Stimulated activated CD8-positive, alpha-beta memory T cell treated with anti-CD3 and anti-CD28 coated beads, Interleukin-12 subunit alpha, Interleukin-12 subunit beta, amount 100 ng/mL, for 1 hour (primary cell): ENCODE measurements around the gene CCDC8.
"Not testable (repeated sequence)": the region's sequence is repeated elsewhere in the genome, so short reads cannot be mapped to it uniquely, and the experiment has no call there.

Experiments used
- DNase-seq: peaks from one replicate; pipeline ENCODE4 v3.0.0-alpha.2; 2020; ENCODE audit warnings: low read depth

Gene CCDC8, protein sequence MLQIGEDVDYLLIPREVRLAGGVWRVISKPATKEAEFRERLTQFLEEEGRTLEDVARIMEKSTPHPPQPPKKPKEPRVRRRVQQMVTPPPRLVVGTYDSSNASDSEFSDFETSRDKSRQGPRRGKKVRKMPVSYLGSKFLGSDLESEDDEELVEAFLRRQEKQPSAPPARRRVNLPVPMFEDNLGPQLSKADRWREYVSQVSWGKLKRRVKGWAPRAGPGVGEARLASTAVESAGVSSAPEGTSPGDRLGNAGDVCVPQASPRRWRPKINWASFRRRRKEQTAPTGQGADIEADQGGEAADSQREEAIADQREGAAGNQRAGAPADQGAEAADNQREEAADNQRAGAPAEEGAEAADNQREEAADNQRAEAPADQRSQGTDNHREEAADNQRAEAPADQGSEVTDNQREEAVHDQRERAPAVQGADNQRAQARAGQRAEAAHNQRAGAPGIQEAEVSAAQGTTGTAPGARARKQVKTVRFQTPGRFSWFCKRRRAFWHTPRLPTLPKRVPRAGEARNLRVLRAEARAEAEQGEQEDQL

DNA sequence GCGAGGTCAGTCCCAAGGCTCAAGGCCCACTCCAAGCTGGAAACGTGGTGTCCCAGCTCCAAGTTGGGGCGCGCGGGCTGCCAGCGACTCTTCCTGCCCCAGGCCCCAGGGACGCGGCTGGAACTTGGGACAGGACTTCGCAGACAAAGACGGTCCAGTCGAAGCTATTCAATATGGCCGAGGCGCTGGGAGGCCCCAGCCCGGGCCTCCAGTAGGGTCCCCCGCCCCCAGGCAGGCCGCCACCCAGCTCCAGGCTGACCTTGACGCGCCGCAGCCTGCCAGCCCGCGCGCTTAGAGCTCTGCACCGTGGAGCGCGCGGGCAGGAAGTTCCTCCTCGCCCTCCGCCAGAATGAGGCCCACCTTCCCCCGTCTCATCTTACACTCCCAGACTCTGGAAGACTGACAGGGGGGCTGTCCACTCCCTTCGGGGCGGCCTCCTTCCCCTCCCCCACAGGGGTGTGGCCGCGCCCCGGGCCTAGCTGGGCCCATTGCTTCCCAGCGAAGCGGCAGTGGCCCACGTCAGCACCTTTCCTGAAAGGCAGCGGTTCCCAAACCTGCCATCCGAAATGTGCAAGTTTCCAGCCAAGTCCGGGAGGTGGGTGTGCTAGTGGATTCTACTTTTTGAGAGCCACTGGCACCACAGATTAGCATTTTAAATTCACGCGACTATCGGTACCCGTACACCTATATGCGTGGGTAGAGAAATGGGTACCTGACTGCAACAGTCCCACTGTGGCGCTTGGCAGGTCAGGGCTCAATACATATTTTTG is at the start of gene CCDC8:
Gene CCDC8, minus strand, starts transcription at position 303 of the 770 bp plus-strand sequence. CDS start 754 bp downstream, outside the sequence.
- DNase-seq = no peak

DNA sequence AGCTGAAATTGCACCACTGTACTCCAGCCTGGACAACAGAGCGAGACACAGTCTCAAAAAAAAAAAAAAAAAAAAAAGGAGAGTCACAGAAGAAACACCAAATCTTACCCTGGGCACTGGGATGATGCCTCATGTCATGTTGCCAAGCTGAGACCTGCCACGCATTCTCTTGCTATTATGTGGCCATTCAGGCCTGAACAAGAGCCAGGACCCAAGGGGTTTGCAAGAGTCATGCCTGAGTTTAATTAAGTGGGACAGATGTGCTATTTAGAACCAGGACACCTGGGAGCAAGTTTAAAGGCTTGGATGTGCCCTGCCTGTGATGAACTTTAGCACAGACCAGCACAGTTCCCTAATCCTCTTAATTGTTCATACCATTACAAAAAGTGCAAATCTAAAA is 48.2 kb upstream of the CCDC8 start:
- DNase-seq = no peak

DNA sequence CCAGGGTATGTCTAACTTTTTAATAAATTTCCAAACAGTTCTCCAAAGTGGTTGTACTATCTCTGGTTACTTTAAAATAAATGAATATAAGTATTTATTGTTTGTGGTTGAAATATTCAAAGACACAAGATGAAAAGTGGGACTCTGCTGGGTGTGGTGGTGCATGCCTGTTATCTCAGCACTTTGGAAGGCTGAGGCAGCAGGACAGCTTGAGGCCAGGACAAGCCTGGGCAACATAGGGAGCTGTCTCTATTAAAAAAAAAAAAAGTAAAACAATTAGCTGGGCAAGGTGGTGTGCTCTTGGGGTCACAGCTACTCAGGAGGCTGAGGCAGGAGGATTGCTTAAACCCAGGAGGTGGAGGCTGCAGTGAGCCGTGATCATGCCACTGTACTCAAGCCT is 47.6 kb upstream of the CCDC8 start:
- DNase-seq = no peak

DNA sequence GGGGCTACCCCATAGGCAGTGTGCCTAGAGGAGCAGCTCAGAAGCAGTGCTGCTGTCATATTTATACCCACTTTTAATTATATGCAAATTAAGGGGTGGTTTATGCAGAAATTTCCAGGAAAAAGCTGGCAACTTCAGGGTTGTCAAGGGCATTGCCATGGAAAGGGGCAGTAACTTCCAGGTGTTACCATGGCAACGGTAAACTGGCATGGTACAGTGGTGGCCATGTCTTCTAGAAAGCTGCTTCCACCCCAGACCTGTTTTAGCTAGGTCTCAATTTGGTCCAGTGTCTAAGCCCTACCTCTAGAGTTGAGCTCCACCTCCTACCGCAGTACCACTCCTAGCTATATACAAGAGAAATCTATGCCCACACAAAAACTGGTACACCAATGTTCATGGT is 46.7 kb upstream of the CCDC8 start:
- no peak for DNase-seq

DNA sequence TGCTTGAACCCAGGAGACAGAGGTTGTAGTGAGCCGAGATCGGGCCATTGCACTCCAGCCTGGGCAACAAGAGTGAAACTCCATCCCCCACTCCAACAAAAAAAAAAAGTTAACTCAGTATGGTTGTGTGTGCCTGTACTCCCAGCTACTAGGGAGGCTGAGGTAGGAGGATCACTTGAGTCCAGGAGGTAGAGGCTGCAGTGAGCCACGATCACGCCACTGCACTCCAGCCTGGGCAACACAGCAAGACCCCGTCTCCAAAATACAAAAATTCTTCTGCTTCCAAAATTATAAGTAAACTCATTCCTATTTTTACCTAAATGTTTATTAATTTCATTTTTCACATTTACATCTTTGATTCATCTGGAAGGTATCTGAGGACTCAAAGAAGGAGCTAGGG is 43.6 kb upstream of the CCDC8 start:
- no peak for DNase-seq

DNA sequence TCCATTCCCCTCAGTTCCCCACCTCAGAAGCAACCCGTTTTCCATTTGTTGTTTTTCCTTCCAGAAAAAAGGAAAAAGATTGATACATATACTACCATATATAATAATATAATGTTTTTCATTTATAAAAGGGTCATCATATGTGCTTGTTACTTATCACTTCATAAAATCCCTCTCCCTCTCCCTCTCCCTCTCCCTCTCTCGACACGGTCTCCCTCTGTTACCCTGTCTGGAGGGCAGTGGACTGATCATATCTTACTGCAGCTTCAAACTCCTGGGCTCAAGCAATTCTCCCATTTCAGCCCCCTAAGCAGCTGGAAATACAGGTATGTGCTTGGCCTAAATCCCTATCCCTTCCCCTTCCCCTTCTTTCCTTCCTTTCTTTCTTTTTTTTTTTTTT is 40.9 kb upstream of the CCDC8 start:
- DNase-seq = no peak

DNA sequence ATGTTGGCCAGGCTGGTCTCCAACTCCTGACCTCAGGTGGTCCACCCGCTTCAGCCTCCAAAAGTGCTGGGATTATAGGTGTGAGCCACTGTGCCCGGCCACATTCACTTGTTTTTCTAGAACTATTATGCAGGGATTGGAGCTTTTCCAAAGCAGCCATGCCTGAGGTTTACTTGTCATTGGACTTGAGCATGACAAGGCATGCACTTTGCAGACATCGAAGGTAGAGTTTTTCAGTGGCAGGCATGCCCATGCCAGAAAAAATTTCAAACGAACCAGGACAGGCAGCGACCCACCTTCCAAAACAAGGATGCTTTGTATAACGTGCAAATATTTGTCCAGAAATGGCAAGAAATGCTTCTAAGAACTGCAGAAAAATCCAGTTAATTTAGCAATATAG is 40.3 kb upstream of the CCDC8 start:
- DNase-seq = no peak

DNA sequence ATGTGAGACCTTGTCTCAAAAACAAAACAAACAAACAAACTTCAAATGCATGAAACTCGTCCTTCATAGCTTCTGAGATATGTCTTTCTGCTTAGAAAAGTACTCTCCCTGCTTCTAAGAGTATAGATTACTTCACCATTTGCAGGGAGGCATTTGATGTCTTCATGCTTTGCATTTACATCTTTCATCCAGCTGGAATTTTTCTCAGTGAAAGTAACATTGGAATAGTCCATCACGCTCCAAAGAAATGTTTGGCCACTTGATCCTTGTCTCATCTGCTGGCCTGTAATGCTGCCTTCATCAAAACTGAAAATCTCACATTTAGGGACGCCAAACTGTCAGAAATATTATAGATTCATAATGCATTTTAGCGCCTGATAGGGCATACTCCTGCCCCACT is 38.8 kb upstream of the CCDC8 start:
- DNase-seq = no peak

DNA sequence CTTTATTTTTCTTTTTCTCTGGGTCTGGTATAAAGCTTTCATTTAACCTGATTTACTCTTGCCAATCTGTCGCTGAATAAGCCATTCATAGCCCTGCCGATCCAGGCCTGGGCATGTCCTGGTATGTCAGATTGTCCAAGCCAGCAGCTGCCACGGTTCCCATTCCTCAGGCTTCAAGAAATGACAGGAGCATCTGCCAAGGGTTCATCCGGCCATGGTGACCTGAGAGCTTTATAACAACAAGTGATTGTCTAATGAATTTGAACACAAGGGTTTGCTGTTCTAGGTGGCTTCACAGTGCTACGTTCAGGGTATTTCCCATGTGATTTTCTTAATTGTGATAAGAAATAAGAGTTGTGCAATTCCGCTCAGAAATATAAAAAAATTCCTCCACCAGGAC is 38.0 kb upstream of the CCDC8 start:
- no peak for DNase-seq

DNA sequence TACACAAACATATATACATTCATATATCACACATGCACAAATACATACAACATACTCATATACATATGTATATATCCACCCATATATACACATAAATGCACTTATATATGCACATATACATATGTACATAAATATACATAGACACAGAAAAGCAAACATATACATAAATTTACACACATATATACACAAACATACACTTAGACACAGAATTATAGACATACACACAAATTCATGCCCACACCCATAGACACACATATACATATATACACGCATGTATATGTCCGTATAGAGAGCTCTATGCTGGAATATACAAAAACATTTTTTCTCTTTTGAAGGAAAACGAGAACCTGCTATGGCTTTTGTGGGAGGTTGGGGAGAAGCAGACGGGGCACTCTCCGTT is 37.4 kb upstream of the CCDC8 start:
- no peak for DNase-seq

DNA sequence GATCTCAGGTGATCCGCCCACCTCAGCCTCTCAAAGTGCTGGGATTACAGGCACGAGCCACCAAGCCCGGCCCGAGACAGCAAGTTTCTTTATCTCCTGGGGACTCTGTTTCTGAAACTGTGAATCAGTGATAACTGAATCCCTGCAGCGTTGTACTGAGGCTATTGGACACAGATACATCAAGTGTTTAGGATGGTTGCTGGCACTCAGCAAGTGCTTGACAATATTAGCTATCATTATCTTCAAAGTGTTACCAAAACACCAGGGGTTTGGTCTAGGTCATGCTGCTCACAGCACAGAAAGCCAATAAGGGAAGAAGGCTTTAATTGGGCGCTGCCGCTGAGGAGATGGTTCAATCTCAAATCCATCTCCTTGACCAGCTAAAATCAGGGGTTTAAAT is 35.9 kb upstream of the CCDC8 start:
- no peak for DNase-seq

DNA sequence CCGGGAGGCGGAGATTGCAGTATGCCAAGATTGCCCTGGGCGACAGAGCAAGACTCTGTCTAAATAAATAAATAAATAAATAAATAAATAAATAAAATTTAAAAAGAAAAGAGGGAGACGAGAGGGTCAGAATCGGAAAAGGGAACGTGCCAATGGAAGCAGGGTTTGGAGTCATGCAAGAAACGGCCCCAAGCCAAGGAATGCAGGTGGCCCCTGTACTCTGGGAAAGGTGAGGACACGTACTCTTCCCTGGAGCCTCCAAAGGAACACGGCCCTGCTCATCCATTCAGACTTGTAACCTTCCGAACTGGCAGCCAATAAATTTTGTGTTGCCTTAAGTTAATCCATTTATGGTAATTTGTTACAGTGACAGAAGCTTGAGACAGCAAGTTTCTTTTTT is 35.2 kb upstream of the CCDC8 start:
- DNase-seq = no peak

DNA sequence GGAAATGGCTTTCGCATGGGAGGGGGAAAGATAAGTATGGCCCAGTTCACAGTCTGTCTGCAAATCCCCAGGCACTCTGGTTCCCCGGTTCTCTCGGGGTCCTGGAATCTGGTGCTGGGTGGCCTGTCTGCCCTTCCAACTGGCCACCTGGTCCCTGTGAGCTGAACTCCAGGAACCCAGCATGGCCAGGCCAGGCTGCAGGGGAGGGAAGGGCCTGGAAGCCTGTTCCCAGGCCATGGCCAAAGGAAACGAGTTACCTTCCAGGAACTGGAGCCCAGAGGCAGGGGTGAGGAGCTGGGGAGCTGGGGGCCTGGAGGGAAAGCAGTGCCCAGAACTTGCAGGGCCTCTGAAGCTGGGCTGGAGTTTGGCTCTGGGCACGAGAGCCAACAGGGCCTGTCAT is 34.5 kb upstream of the CCDC8 start:
- no peak for DNase-seq

DNA sequence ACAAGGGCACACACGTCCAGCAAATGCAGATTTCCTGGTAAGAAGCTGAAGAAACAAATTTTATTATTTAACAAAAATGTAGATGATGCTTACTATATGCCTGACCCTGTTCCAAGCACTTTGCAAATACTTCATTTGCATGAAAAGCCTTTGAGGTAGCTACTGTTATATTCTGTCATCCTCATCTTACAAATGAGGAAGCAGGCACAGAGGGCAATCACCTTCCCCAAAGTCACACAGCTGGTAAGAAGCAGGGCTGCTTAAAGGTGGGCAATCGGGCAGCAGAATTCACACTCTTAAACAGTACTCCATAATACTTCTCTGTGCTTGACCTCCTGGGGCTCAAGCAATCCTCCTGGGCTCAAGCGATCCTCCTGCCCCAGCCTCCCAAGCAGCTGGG is 33.6 kb upstream of the CCDC8 start:
- DNase-seq = no peak

DNA sequence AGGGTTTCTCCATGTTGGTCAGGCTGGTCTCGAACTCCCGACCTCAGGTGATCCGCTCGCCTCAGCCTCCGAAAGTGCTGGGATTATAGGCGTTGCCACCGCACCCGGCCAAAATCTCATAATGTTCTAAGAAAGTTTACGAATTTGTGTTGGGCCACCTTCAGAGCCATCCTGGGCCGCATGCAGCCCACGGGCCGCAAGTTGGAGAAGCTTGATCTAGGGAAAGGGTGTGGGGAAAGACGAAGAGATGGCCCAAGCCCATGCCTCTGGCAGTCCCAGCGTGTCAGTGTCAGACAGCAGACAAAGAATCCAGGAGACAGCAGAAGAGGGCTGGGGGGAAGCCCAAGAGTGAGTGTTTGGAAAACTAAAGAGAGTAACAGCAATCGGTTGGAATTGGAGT is 32.7 kb upstream of the CCDC8 start:
- no peak for DNase-seq

DNA sequence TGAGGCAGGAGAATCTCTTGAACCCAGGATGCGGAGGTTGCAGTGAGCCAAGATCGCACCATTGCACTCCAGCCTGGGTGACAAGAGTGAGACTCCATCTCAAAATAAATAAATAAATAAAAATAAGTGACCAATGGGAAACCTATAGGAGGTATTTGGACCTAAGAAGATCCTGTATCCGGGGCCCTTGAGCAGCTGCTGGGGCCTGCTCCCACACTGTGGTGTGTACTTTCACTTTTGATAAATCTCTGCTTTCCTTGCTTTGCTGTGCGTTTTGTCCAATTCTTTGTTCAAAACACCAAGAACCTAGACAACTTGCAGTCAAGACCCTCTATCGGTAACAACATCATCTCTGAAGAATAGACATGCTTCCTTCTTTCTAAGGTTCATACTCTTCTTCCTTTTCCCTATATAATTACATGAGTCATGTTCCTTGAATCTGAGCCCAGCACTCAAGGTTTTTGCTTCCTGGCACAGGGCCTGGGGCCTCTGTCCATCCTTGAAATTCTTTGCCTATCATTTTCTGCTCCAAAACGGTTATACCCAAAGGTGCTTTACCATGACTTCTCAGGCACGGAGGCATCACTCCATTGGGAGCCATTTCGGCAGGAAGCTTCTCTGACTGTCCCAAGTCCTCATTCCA is 29.6 kb upstream of the CCDC8 start:
- DNase-seq = no peak

DNA sequence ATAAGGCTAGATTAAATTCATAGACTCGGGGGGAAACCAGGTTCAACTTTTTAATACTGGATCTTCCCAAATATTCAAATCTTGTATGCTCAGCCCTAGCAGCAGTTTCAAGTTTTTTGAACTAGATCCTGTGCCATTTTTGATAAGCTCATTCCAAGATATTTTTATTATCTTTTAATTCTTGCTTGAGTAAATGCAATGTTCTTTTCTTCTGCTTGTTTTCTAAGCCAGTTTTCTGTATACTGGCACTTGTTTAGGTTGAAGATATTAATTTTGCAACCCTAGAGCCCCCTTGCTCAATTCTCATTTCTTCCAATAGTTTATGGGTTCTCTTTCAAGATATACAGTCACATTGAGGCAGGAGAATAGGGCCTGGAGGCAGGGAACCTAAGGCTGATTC is 28.5 kb upstream of the CCDC8 start:
- DNase-seq = no peak

DNA sequence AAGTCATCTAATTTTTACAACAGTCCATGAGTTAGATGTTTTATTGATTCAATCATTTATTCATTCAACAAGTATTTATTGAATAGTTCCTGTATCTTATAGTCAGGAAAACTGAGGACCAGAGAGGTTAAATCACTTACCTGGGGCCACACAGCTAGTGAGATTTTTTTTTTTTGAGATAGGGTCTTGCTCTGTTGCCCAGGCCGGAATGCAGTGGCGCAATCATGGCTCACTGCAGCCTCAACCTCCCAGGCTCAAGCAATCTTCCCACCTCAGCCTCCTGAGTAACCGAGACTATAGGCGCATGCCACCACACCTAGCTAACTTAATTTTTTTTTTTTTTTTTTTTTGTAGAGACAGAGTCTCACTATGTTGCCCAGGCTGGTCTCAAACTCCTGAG is 22.3 kb upstream of the CCDC8 start:
- not testable (repeated sequence) for DNase-seq

DNA sequence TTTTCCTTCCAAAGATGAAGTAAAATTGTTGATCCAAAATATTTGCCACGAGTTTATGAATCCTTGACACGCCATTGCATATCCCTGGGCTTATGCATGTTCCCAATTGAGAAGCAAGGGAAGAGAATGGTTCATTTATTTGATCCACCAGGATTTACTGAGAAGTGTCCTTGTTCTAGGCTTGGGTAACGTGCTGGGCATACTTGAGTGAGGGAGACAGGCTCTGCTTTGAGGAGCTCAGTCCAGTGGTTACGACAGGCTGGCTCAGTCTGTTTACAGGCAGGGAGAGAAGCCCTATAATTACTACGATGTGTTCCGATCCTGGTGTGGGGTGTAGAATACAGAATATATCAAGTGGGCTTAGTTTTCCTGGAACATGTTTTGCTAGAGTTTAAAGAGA is 21.6 kb upstream of the CCDC8 start:
- DNase-seq = no peak

DNA sequence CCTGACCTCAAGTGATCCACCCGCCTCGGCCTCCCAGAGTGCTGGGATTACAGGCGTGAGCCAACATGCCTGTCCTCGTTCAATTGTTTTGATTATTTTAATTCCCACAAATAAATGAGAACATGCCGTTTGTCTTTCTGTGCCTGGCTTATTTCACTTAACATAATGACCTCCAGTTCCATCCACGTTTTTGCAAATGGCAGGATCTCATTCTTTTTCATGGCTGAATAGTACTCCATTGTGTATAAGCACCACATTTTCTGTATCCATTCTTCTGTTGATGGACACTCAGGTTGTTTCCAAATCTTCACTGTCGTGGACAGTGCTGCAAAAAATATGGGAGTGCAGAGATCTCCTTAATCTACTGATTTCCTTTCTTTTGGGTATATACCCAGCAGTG is 20.1 kb upstream of the CCDC8 start:
- DNase-seq = not testable (repeated sequence)

DNA sequence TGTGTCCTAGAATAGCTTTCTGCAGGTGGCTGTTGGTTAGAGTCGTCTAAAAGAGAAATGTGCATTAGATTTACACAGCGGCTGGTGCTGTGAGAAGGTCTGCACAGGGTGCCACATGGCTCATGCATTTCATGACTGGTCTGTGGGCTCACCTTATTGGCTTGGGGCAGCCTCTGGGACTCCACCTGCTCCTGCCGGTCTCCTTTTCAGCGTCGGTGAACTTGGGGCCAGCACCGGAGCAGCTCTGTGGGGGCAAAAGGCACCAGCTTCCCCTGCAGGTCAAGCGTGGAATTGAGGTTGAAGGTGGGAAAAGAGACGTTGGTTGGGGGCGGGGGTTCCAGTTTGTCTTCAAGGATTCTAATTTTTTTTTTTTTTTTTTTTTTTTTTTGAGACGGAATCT is 18.5 kb upstream of the CCDC8 start:
- no peak for DNase-seq

DNA sequence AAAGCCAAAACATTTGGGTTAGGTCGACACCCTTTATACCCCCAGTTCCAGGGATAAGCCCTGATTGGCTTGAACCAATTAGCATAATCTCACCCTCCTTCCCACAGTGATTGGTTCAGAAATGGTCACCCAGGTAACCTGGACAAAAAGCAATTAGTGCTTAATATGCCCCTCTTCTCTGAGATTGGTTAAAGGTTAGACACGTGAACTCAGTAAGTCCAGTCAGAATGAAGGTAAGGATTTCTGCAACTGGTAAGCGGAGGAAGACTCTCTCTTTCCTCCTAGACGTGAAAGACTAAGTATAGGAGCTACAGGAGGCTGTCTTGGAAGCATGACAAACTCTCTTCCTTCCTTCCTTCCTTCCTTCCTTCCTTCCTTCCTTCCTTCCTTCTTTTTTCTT is 16.6 kb upstream of the CCDC8 start:
- no peak for DNase-seq
